NCI-H2029 treated with DMSO at 0.1 percent for 48 hours (cell line): ENCODE measurements around the gene GRK4.
"Not testable (repeated sequence)": the region's sequence is repeated elsewhere in the genome, so short reads cannot be mapped to it uniquely, and the experiment has no call there.

Source experiments
- DNase-seq: peaks from one replicate; lab custom pipeline; 2025; lab: John Stamatoyannopoulos, UW

The GRK4 gene

GRCh38 chr4:3039706-3040366 lies 76.5 kb downstream of the GRK4 start:
- DNase-seq = no peak

DNA sequence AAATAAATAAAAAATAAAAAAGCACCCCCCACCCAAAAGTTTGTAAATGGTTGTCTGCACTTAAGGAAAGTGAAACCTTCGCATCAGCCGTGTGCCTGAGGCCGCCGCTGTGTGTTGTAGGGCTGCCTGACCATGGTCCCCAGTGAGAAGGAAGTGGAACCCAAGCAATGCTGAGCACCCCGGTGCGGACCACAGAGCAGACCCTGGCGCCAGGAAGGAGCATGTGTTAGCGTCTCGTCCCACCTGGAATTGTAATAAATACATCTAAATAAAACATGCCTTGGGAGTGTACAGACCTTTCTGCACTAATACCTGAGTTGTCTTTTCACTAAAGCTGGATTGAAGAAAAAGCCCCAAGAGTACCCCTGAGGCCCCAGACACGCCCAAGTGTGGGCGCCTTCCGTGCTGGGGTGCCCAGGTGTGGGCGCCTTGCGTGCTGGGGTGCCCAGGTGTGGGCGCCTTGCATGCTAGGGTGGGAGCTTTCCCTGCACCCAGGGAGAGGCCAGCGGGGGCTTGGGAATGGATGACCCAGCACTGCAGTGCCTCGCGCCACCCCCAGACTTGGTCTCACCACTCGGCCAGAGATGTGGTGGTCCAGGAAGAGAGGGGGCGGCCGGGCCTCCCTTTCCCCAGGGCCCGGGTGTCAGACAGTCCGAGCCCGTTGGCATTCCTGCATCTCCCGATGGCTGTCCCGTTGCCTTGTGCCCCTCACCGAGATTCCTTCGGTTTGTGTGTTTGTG lies 77.3 kb downstream of the GRK4 start:
- DNase-seq = no peak

DNA sequence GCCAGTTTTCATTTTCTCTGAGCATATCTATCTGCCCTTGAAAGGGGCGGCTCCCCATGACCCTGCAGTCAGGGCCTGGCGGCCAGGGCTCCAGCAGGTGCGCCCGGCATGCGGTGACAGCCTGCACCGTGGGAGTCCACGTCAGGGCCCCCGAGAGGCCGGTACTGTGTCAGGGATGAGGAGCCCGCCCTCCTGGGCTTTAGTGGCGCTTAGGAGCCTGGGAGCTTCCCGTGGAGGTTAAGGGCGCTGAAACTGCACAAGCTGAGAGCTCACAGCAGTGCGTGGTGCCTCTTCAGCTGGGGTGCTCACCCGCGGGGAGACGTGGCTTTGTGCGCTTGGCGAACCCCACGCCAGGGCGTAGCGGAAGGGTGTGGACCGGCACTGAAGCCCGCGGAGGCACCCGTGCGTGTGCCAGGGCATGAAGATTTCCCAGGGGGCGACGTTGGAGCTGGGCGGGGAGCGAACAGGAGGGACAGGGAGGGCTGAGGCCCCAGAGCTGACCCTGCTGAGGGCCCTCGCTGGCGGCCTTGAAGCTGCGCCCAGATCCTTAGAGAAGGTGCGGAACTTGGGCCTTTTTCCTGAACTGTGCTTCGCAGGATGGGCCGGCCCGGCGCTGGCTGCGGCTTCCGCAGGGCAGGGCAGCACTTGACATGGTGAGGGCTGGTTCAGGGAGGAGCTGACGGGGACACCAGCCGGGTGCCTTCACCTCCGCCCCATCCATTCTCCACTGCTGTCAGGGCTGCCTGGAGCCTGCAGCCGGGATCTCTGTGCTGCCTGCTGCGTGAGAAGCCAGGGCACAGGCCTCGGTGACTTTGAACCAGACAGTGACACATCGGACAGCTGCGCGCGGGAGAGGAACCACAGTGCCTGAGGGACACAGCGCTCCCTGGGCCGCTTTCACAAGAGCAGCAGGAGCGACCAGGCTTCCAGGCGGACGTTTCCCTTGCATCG lies 78.1 kb downstream of the GRK4 start:
- DNase-seq = no peak

GRCh38 chr4:3042226-3042625 lies 78.9 kb downstream of the GRK4 start:
- DNase-seq = no peak

GRCh38 chr4:3043282-3044020 lies 80.1 kb downstream of the GRK4 start:
- no peak for DNase-seq

DNA sequence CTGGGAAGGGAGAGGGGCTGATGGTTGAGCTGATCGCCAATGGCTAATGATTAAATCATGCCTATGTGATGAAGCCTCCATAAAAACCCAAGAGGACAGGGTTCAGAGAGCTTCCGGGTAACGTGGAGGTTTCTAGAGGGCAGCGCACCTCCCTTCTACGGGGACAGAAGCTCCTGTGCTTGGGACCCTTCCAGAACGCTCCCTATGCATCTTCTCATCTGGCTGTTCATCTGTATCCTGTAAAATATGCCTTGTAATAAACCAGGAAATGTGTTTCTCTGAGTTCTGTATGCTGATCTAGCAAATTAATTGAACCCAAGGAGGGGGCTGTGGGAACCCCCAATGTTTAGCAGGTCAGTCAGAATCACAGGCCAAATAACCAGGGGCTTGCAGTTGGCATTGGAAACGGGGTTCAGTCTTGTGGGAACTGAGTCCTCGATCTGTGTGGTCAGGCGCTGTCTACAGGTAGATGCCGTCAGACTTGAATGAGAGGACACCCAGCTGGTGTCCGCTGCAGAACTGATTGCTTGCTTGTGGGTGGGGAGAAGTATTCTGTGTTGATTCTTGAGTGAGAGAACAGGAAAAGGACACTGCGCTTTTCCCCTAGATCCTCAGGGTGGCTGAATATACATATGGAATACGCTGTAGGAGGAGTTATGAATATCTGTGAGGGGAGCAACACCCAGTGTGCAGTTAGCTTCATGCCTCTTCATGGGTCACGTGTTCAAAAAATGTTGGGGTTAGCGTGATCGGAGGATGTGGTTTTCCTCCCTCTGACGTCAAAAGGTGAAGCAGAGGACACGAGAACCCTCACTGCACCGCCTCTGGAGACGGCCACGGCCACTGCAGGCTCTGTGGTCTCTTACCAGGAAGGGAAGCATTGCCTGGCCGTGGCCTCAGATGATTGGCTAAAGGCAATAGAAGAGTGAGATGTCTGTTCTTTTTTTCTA lies 81.8 kb downstream of the GRK4 start:
- DNase-seq = no peak

DNA sequence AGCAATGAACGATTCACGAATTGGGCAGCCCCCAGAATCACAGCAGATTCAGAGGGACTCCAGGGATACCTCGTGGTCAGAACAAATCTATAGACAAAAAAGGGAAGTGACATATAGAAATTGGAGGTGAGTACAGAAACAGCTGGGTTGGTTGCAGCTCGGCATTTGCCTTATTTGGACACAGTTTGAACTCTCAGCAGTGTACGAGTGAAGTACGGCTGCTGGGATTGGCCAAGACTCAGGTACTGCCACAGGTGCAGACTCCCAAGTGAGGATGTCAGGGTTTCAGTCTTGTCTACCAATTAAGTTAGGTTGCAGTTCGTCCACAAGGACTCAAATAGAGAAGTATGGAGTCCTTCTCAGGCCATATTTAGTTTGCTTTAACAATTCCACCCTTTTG lies 82.8 kb downstream of the GRK4 start:
- no peak for DNase-seq

- no peak for DNase-seq
Measured at GRCh38 chr4:3046623-3047022, 83.3 kb downstream of the GRK4 start.

- DNase-seq = peak; percentile 41
Measured at GRCh38 chr4:3047464-3048286, 84.3 kb downstream of the GRK4 start.

DNA sequence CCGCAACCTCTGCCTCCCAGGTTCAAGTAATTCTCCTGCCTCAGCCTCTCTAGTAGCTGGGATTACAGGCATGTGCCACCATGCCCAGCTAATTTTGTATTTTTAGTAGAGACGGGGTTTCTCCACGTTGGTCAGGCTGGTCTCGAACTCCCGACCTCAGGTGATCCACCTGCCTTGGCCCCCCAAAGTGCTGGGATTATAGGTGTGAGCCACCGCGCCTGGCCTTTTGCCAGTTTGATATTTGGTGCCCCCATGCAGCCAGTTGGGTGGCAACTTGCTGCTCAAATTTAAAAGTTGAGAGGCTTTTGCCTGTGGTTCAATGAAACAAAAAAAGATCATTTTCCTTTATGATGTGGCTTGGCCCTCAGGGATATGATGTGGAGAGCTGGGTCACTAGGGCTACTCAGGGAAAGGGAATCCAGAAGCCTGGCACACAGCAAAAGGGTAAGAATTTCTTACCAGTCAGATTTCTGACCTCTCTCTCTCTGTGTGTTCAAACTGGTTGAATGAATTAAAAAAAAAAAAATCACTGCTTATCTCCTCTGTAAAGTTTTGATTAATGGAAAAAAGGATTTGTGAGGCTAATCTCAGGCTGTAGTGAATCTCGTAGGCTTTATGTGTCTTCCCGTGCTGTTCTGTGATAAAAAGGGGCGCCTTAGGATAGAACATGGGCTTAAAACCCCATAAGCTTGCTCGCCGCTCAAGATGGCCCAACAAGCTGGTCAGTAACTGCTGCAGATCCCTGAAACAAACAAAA lies 87.9 kb downstream of the GRK4 start:
- not testable (repeated sequence) for DNase-seq

DNA sequence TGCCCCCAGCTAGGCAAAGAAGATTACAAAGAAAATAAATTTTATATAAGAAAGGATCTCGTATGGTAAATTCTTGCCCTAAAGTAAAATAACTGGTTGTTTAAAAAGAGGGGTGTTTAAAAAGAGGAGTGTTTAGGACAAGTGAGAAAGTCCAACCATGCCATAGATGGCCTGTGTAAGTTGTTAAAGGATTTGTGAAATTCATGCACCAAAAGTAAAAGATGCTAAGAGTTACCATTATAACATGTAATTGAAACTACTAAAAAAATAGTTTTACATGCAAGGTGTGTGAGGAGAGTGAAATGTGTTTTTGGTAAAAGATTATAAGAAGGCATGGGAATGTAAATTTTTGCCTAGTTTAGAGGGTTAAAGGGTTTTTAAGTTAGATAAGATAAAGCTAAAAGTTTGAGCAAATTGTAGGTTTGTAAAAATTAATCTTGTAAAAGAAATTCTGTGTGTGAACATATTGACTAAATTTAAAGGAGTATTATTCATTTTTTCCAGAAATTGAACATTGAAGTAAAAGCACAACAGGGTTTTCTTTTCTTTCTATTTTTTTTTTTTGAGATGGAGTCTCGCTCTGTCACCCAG lies 90.9 kb downstream of the GRK4 start:
- DNase-seq = no peak

DNA sequence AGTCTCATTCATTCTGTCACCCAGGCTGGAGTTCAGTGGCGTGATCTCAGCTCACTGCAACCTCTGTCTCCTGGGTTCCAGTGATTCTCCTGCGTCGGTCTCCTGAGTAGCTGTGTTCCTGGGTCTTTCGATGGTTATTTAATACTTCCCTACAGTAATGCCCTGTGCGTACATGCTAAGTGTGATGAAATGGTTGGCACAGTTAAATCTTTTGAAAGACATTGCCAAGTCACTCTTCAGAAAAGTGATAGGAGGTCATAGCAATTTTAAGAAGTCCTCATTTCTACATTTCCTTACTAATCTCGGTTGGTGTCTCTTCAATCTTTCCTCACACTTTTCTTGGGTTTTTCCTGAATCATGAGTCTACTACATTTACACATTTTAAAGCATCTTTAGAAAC lies 96.6 kb downstream of the GRK4 start:
- DNase-seq = no peak

- no peak for DNase-seq
Measured at GRCh38 chr4:3060946-3061345, 97.6 kb downstream of the GRK4 start.

DNA sequence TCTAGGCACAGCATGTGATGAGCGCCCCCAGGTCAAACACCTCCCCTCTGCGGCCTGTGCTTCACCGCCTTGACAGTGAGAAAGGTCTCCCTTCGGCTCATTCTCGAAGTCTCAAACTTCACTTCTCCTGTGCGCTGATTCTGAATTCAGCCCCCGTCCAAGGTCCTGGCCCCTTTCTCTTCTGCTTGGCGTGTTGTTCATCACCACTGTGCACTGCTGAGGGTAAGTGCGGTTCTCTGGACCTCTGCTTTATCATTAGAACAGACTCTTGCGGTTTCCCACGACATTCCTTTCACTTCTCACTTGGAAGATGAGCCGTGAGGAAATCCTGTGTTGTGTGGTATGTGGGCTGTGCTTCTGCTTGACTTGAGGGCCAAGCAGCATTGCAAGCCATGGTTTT lies 99.1 kb downstream of the GRK4 start:
- no peak for DNase-seq

DNA sequence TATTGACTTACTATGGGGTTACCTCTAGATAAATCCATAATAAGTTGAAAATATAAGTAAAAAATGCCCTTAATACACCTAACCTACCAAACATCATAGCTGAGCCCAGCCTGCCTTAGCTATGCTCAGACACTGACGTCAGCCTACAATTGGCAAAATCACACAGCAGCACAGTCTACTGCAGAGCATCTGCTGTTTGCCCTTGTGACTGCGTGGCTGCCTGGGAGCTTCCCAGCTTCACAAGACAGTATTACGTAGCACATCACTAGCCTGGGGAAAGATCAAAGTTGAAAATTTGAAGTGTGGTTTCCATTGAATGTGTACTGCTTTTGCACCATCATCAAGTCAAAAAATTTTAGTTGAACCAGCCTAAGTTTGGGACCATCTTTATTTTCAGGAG lies 102.2 kb downstream of the GRK4 start:
- DNase-seq = no peak

- DNase-seq = no peak
Measured at GRCh38 chr4:3066836-3067400, 103.5 kb downstream of the GRK4 start.

DNA sequence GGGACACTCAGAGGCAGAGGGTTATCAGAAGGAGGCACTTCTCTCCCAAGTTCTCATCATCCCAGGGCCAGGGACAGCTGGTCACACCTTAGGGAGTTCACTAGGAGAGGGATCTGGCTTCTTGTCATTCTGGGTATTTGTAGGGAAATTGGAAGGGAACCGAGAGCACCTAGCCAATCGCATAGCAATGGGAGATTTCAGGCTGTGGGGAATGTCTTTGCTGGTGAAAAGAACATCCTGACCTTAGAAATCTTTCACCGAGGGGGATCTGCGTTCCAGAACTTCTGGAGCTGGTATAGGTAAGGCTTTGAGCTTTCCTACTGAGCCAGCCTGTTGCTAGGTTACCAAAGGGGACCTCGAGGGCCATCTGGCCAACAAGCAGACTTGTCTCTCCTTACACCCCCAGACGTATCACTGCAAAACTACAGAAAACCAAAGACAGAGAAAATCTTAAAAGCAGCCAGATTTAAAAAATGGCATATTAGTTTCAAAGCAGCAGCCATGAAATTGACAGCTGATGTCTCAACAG lies 104.2 kb downstream of the GRK4 start:
- no peak for DNase-seq

- DNase-seq = no peak
Measured at GRCh38 chr4:3069661-3070199, 106.4 kb downstream of the GRK4 start.
